ENCODE data around the gene C11orf98.
"Not testable (repeated sequence)": the region's sequence is repeated elsewhere in the genome, so short reads cannot be mapped to it uniquely, and the experiment has no call there.

Gene C11orf98

DNA sequence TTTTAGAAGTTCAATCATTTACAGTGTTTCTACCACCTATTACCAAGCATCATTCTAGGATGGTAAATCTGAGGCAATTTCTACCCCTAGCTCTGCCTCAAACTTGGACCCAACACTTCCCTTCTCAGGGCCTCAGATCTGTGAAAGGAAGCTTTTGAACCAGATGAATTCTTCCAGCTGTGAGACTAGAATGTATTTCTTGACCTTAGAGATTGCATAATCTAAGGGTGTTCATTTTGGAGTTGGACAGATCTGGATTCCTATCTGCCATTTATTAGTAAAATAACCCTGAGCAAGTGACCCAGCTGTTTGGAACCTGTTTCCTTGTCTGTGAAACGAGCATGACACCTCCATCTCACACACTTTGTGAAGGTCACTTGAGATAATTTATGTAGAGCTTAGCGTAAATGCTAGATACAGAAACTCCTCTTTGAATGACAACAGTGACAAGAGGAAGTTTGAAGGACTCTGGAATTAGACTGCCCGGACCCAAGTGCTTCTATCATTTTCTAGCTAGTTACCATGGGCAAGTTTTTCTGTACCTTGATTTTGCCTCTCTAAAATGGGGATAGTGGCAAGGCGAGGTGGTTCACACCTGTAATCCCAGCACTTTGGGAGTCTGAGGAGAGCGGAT is 8.1 kb downstream of the C11orf98 start:
- Histone ChIP-seq H3K36me3 (peaks cover 15% of the 10 kb centered on the region), H3K4me3 (no peak overlapping the region), H3K27me3 (no peaks in the 10 kb centered on the region), H4K20me1 (peaks cover 8% of the 10 kb centered on the region; the same call in 1 of the 2 replicates), H3K9ac (no peak overlapping the region), H3K27ac (no peak overlapping the region), H3K4me1 (peaks cover 6% of the 10 kb centered on the region), H3K9me3 (no peaks in the 10 kb centered on the region), H3K4me2 (no peak overlapping the region)
- TF ChIP-seq Cebpa-rat (IDR thresholded peaks at IDR 0.05), result no peak

DNA sequence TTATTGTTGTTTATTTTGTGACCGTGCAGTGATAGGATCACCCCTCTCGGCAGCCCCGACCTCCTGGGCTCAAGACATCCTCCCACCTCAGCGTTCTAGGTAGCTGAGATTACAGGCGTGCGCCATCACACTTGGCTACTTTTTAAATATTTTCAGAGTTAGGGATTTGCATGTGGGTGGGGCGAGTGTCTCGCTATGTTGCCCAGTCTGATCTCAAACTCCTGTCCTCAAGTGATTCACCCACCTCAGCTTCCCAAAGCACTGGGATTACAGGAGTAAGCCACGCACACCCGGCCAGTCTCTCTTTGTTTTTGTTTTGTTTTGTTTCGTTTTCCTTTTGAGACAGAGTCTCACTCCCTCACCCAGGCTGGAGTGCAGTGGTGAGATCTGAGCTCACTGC is 10.7 kb downstream of the C11orf98 start:
- no peak overlapping the region for H3K9ac ChIP-seq
- H3K4me2 ChIP-seq, result peak overlapping the region; percentile 78; the same call in 1 of the 2 replicates
- H3K4me1 ChIP-seq, result peaks cover 19% of the 10 kb centered on the region
- H3K27me3 ChIP-seq, result no peaks in the 10 kb centered on the region
- peaks cover 20% of the 10 kb centered on the region for H3K36me3 ChIP-seq
- H3K9me3 ChIP-seq, result no peaks in the 10 kb centered on the region
- no peak overlapping the region for H3K4me3 ChIP-seq
- TF ChIP-seq Cebpa-rat (IDR thresholded peaks at IDR 0.05), result no peak
- H3K27ac ChIP-seq, result no peak overlapping the region
- H4K20me1 ChIP-seq, result peaks cover 22% of the 10 kb centered on the region

DNA sequence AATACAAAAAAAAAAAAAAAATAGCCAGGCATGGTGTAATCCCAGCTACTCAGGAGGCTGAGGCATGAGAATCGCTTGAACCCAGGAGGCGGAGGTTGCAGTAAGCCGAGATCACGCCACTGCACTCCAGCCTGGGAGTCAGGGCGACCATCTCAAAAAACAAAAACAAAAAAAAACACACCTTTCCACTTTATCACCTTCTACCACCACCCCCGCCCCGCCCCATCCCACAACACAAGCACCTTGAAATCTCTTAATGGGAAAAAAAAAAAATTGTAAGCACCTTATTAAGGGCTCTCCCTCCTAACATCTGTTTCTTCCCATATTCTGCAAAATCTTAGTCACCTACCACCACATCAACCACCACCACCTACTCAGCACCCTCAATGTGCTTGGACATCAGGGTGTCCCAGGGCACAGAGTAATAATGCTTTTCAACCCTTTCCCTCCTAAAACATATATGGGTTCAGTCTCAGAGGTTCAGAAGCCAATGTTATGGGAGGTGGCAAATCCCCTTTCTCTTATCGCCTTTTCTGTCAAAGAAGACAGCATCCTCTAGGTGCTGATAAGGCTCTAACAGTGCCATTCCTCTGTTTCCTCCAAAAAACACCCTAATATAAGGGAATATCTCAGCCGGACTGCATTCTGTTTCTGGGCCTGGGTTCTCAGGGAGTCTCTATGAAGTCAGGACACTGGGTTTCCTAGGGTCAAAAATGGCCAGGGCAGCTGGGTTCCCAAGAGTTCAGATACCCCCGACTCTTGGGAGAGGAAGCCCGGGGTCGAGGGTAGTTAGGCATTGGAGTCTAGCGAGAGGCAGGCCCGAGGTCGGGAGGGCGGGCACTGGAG is 12.6 kb downstream of the C11orf98 start:
- peaks cover 30% of the 10 kb centered on the region for H3K4me1 ChIP-seq
- no peak for TF ChIP-seq Cebpa-rat (IDR thresholded peaks at IDR 0.05)

DNA sequence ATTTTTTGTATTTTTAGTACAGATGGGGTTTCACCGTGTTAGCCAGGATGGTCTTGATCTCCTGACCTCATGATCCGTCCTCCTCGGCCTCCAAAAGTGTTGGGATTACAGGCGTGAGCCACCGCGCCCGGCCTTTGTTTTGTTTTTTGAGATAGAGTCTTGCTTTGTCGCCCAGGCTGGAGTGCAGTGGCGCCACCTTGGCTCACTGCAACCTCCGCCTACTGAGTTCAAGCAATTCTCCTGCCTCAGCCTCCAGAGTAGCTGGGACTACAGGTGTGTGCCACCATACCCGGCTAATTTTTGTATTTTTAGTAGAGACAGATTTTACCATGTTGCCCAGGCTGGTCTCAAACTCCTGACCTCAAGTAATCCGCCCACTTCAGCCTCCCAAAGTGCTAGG is 14.7 kb downstream of the C11orf98 start:
- not testable (repeated sequence) for H3K4me3 ChIP-seq, H3K27ac ChIP-seq, H3K9me3 ChIP-seq, H3K4me2 ChIP-seq, H3K27me3 ChIP-seq
- peaks cover 45% of the 10 kb centered on the region for H3K36me3 ChIP-seq
- H3K4me1 ChIP-seq, result peaks cover 41% of the 10 kb centered on the region
- peaks cover 56% of the 10 kb centered on the region for H4K20me1 ChIP-seq
- H3K9ac ChIP-seq, result peak overlapping the region; percentile 35; the same call in 1 of the 2 replicates

More for the DNA sequence above, 12.6 kb downstream of the C11orf98 start:
- peak overlapping the region; percentile 88 for H3K4me2 ChIP-seq
- H4K20me1 ChIP-seq, result peaks cover 41% of the 10 kb centered on the region
- H3K27ac ChIP-seq, result peak overlapping the region; percentile 95
- no peaks in the 10 kb centered on the region for H3K27me3 ChIP-seq
- peak overlapping the region; percentile 97 for H3K9ac ChIP-seq
- H3K9me3 ChIP-seq, result no peaks in the 10 kb centered on the region
- H3K4me3 ChIP-seq, result peak overlapping the region; percentile 89
- H3K36me3 ChIP-seq, result peaks cover 40% of the 10 kb centered on the region

DNA sequence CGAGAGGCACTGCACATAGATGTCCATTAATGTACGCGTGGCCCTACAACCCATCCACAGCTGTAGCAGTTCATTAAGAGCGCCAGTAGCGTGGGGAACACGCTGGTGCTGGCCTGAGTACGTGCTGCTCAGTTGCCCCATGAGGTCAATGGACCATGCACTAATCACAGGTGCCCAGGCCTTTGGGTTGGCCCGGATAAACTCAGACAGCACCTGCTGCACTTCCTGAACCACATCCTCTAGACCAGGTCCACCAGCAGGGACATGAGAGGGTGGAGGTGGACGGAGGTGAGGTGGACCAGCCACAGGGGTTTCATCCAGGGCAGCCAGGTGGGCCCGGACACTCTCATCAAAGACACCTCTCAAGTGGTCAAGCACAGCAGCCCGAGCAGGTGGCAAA is 15.5 kb downstream of the C11orf98 start:
- H3K27ac ChIP-seq, result no peak overlapping the region

DNA sequence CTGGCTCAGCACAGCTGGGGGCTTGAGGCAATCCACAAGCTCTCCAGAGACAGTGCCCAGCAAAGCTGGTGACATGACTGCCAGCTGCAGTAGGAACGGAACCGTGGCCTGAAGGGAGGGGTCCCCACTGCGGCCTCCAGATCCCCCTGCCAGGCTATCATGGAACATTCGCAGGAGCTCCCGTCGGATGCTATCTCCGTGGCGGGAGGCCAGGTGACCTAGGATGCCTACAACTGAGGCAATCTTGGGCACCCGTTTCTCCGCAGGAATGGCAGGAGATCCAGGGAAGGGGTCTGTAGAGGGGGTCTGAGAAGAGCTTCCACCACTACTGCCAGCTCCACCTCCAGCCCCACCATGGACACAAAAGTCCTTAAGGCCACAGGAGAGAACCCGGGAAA is 16.0 kb downstream of the C11orf98 start:
- peak overlapping the region; percentile 45 for H3K9ac ChIP-seq
- no peak overlapping the region for H3K4me3 ChIP-seq
- peaks cover 53% of the 10 kb centered on the region for H3K4me1 ChIP-seq
- peaks cover 54% of the 10 kb centered on the region for H3K36me3 ChIP-seq
- peaks cover 68% of the 10 kb centered on the region for H4K20me1 ChIP-seq
- no peaks in the 10 kb centered on the region for H3K9me3 ChIP-seq
- no peak overlapping the region for H3K27ac ChIP-seq
- TF ChIP-seq Cebpa-rat (IDR thresholded peaks at IDR 0.05), result no peak
- no peaks in the 10 kb centered on the region for H3K27me3 ChIP-seq
- H3K4me2 ChIP-seq, result no peak overlapping the region

More for the DNA sequence above, 15.5 kb downstream of the C11orf98 start:
- Histone ChIP-seq H3K36me3 (peaks cover 49% of the 10 kb centered on the region), H3K27me3 (no peaks in the 10 kb centered on the region), H3K4me2 (no peak overlapping the region), H3K9me3 (no peaks in the 10 kb centered on the region), H3K4me3 (no peak overlapping the region), H3K4me1 (peaks cover 49% of the 10 kb centered on the region), H3K9ac (peak overlapping the region; percentile 45; the same call in 1 of the 2 replicates), H4K20me1 (peaks cover 63% of the 10 kb centered on the region)
- no peak for TF ChIP-seq Cebpa-rat (IDR thresholded peaks at IDR 0.05)

DNA sequence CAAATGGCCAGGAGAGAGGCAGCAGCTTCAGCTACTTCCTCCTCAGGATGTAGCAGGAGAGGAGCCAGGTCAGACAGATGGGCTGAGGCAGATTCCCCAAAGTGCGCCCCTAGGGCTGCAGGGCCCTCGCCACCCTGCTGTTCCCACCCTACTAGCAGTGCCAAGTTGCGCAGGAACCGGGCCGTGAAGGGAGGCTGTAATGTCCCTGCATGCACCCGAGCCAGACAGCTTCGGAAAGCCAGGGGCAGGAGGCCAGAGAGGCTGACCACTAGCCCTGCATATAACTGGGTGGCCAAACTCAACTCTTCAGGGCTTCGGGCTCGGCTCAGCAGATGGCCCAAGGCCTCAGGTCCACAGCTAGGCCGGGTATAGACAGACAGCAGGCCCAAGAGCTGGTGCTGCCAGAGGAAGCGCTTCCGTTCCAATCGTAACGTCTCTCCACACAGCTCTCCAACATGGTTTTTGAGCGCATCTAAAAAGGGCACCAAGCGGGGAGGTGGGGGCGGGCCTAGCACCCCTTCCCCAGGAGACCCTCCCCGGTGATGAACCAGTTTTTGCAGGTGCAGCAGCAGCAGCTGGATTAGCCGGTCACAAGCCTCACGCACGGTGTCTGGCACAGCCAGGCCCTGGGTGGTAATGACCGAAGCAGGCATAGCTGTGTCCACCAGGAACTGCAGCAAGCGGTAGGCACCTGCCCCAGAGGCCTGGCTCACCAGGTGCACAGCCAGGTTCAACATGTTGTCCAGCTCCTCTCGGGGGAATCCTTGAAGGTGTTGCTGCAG is 16.6 kb downstream of the C11orf98 start:
- H3K27ac ChIP-seq, result no peak overlapping the region
- no peak for TF ChIP-seq Cebpa-rat (IDR thresholded peaks at IDR 0.05)
- no peak overlapping the region for H3K4me2 ChIP-seq
- H3K9me3 ChIP-seq, result no peaks in the 10 kb centered on the region
- peaks cover 74% of the 10 kb centered on the region for H4K20me1 ChIP-seq
- H3K36me3 ChIP-seq, result peaks cover 60% of the 10 kb centered on the region
- H3K9ac ChIP-seq, result peak overlapping the region; percentile 45
- no peaks in the 10 kb centered on the region for H3K27me3 ChIP-seq
- peaks cover 53% of the 10 kb centered on the region for H3K4me1 ChIP-seq
- no peak overlapping the region for H3K4me3 ChIP-seq

DNA sequence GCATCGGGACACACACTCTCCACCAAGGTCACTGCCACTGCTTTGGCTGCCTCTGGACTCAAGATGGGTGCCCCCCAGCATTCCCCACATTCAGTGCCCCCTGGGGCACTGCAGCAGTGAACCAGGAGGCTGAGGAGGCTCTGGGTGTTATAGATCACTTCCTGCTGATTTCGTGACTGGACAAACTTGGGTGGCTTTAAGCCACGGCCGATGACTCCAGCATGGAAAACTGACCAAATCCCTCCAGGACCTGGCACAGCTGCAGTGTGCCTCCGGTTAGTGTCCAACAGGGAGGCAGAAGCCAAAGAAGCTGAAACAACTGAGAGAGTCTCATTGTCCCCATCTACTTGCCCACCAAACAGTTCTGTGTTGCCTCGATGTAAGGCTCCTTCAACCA is 17.4 kb downstream of the C11orf98 start:
- TF ChIP-seq Cebpa-rat (IDR thresholded peaks at IDR 0.05), result no peak
- Histone ChIP-seq H3K9me3 (no peaks in the 10 kb centered on the region), H3K4me3 (no peak overlapping the region), H3K27me3 (no peaks in the 10 kb centered on the region), H3K36me3 (peaks cover 68% of the 10 kb centered on the region), H3K9ac (0 out of 2 replicates have a peak overlapping the region, but pooled peaks have one; percentile 23), H3K27ac (no peak overlapping the region), H3K4me1 (peaks cover 53% of the 10 kb centered on the region), H4K20me1 (peaks cover 79% of the 10 kb centered on the region), H3K4me2 (0 out of 2 replicates have a peak overlapping the region, but pooled peaks have one; percentile 47)

DNA sequence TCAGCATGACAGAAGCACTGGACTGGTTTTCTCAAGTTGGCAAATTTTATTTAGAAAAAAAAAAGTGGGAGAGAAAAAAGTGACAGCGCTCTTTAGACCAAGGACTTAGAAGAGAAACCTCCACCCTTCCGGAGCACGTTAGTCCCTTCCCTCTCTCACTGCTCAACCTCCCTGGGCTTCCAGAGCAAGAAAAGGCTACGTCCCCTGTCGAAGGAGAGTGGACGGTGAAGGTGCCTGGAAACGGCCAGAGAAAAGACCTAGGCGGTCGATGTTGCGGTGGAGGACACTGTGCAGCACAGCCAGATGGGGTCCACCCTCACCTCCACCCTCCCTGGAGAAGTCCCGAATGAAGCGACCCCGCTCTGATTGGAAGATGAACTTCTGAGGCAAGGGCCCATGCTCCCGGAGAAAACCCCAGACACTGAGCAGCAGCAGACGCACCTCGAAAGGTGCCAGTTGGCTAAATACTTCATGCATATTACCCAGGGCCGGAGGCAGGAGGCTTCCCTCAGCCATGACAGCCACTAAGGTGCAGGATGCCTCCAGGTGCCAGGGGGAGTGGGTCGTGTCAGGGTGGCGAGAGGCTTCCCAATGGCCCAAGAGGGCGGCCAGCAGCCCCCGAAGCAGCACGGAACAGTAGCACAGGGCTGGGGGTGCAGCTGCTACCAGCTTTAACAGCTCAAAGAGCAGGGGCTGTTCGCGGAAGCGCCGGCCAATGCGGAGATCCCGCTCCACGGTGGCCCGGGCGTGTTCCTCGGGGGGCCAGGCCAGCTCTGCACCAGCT is 18.0 kb downstream of the C11orf98 start:
- Histone ChIP-seq H3K27ac (no peak overlapping the region), H3K9ac (peak overlapping the region; percentile 48; the same call in 1 of the 2 replicates), H3K27me3 (no peaks in the 10 kb centered on the region), H3K36me3 (peaks cover 74% of the 10 kb centered on the region), H3K4me2 (peak overlapping the region; percentile 47), H3K9me3 (no peaks in the 10 kb centered on the region), H4K20me1 (peaks cover 80% of the 10 kb centered on the region), H3K4me3 (peak overlapping the region; percentile 97; the same call in 1 of the 2 replicates), H3K4me1 (peaks cover 53% of the 10 kb centered on the region)
- TF ChIP-seq Cebpa-rat (IDR thresholded peaks at IDR 0.05), result no peak

Data from BLaER1 (cell line).